ENCODE measurements around the gene CERS6. TPM values are rescaled to one million over a fixed set of nuclear protein-coding genes. Genes with fewer than 3 reads are reported as not detected.

The CERS6 gene
- total and polyA plus RNA-seq, 12 donors: 5.0 to 110 (median 29.6) TPM

DNA sequence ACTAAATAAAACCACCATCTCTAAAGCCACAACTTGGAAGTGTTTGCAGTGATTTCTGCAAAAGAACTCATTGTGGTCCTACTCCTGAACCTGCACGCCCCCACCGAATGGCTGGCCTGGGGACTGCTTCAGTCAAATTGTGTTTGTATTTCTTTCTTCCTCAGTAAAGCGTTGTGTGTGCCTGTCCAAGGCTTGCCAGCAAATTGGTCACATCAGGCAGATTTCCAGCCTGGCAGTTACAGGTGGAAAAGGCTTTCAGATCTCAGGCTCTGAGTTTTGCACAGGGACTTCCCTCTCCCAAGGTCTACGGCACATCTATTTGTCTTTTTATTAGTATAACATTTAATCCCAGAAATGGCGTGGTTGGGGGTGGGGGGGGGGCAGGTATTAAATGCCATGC, 292.4 kb downstream of the CERS6 start:
- no peaks in the 10 kb centered on the region for H3K4me1 ChIP-seq (replicated peaks in 1 of 2)
- H3K27ac ChIP-seq: no peak overlapping the region
- H3K9me3 ChIP-seq (replicated peaks in 1 of 3): no peaks in the 10 kb centered on the region
- H3K27me3 ChIP-seq: no peaks in the 10 kb centered on the region
- no peak for DNase-seq
- intact Hi-C loops (cut with DNase I): no loop called here
- no peak for TF ChIP-seq CTCF (IDR thresholded peaks at IDR 0.05)
- TF ChIP-seq POLR2A (IDR thresholded peaks at IDR 0.05): no peak
- no peaks in the 10 kb centered on the region for H3K36me3 ChIP-seq (replicated peaks in 1 of 2)
- 81 to 90% (median 89%) methylated on average over 5 of the region's 5 CpGs for WGBS, 4 donors
- no peak overlapping the region for H3K4me3 ChIP-seq

- H3K27ac ChIP-seq: no peak overlapping the region
- WGBS, 4 donors: 81 to 89% (median 87%) methylated on average over 3 to 6 of the region's 6 CpGs
- H3K9me3 ChIP-seq (replicated peaks in 1 of 3): no peaks in the 10 kb centered on the region
- H3K4me3 ChIP-seq: no peak overlapping the region
- intact Hi-C loops (cut with DNase I): no loop called here
- no peak for DNase-seq
- no peaks in the 10 kb centered on the region for H3K4me1 ChIP-seq (replicated peaks in 1 of 2)
- H3K27me3 ChIP-seq: no peaks in the 10 kb centered on the region
- TF ChIP-seq CTCF (IDR thresholded peaks at IDR 0.05): no peak
- no peak for TF ChIP-seq POLR2A (IDR thresholded peaks at IDR 0.05)
- H3K36me3 ChIP-seq (replicated peaks in 1 of 2): no peaks in the 10 kb centered on the region
Observed at GRCh38 chr2:168749297-168749696, 293.2 kb downstream of the CERS6 start.

DNA sequence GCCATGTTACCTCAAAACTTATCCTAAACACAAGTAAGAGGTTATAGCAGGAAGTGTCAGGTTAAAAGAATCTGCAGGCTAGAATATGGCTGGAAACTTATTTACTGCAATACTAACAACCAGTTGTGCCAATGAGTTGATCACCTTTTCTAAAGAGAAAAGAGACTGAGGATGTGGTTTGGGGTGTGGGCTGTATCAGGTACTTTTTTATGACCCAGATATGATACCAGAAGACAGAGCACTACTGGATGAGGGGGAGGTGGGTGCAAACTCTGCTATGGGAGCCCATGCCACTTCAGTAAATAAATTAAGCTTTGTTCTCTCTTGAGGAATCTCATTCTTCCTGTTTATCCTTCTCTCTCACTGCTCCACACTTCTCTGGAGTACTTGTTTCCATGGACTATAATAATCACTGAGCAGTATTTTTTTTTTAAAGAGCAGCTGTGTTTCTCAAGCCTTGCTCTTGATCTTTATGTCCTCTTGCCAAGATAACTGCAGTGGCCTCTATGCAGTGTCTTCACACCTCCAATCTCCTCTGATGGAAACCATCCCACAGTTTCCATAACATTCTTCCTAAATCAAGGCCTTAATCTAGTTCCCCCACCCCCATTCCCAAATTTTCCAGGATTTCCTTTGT, 295.1 kb downstream of the CERS6 start:
- Histone ChIP-seq H3K4me3 (no peak overlapping the region), H3K36me3 (replicated peaks in 1 of 2) (no peaks in the 10 kb centered on the region), H3K27me3 (no peaks in the 10 kb centered on the region), H3K27ac (no peak overlapping the region), H3K4me1 (replicated peaks in 1 of 2) (no peaks in the 10 kb centered on the region), H3K9me3 (replicated peaks in 1 of 3) (no peaks in the 10 kb centered on the region)
- DNase-seq: no peak
- TF ChIP-seq CTCF (IDR thresholded peaks at IDR 0.05): no peak
- no peak for TF ChIP-seq POLR2A (IDR thresholded peaks at IDR 0.05)
- intact Hi-C loops (cut with DNase I): no loop called here

DNA sequence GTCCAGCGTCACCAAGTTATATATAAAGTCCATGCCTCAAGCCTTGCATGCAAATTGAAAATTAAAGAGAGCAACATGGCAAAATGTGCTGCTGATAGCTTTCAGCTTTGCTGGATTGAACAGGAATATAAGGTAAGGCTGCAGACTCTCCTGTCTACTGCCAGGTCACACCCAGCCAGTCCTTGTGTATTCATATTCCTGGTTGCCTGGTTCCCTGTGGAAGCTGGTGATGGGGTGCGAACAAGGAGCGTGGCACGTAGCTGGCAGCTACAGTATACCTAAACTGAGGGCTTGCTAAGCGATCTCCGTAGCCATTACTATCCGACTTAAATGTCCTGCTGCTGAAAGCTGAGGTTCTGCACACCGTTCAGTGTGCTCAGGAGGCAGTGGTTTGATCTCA, 296.3 kb downstream of the CERS6 start:
- TF ChIP-seq CTCF (IDR thresholded peaks at IDR 0.05) (no peak), POLR2A (IDR thresholded peaks at IDR 0.05) (no peak)
- Histone ChIP-seq H3K4me1 (replicated peaks in 1 of 2) (peaks cover 0 to 2% of the 10 kb centered on the region in 2 donors), H3K4me3 (no peak overlapping the region), H3K9me3 (replicated peaks in 1 of 3) (no peaks in the 10 kb centered on the region), H3K27me3 (no peaks in the 10 kb centered on the region), H3K27ac (no peak overlapping the region), H3K36me3 (replicated peaks in 1 of 2) (no peaks in the 10 kb centered on the region)
- 96 to 98% (median 97%) methylated on average over 8 of the region's 8 CpGs for WGBS, 4 donors
- DNase-seq: no peak
- intact Hi-C loops (cut with DNase I): no loop called here
